H1 (cell line): Measurements from ENCODE around the gene WDR12. TPM values are rescaled to one million over a fixed set of nuclear protein-coding genes. Genes with fewer than 3 reads are reported as not detected.

Experiments used
- ATF2 ChIP-seq: IDR thresholded peaks from 2 replicates; pipeline ENCODE4 v1.6.1; 2012; ENCODE audit warnings: low read length, inconsistent platforms
- BRCA1 ChIP-seq: IDR thresholded peaks from 2 replicates; pipeline ENCODE4 v1.6.1; 2012; ENCODE audit warnings: low read depth, low read length, improper control_type of control experiment
- CEBPB ChIP-seq: IDR thresholded peaks from 2 replicates; pipeline ENCODE4 v1.6.1; 2012; ENCODE audit warnings: low read depth, low read length
- HDAC2 ChIP-seq, 2 experiments: fragments of 300-600 bp in 1 of 2; sonication (generic) in 1 of 2; IDR thresholded peaks; 2 replicates each; pipeline ENCODE4 v1.6.1; 2011 to 2012; ENCODE audit warnings: low read depth in 2 of 2, low read length in 2 of 2, mild to moderate bottlenecking in 2 of 2, moderate library complexity in 2 of 2, borderline replicate concordance in 1 of 2, inconsistent platforms in 1 of 2
- MAX ChIP-seq: IDR thresholded peaks from 2 replicates; pipeline ENCODE4 v1.6.1; 2012; ENCODE audit warnings: inconsistent platforms
- RBBP5 ChIP-seq: IDR thresholded peaks from 2 replicates; pipeline ENCODE4 v1.7.1; 2012; ENCODE audit warnings: low read depth, mild to moderate bottlenecking, inconsistent platforms, low read length, moderate library complexity, borderline replicate concordance
- polyA plus RNA-seq, 7 experiments: library from polyadenylated mRNA; depleted of rRNA in 3 of 7; stranded (reverse) in 5 of 7; unstranded in 2 of 7; fragments of >200 nt in 5 of 7; fragments of 200-250 nt in 2 of 7; gene quantifications; 1 replicate in 5 of 7; 2 replicates in 1 of 7; 4 replicates in 1 of 7; pipeline versions ENCODE4 v1.2.1 to v1.2.3, GENCODE V29; 2011 to 2013; ENCODE audit warnings: missing spikeins in 2 of 7, mixed read lengths in 2 of 7
- total RNA-seq: library from RNA; stranded (reverse); fragmentation: NEBNext Ultra II Directional; extraction: Animal tissue kit (Norgen Biotek cat#: 25700); gene quantifications from 2 replicates; pipeline ENCODE4 v1.2.1, GENCODE V29; 2021
- TF ChIP-seq, protein P1 (sequence below), 3 experiments: IDR thresholded peaks; 1 replicate in 2 of 3; 2 replicates in 1 of 3; pipeline versions ENCODE4 v1.5.1 to v1.6.1; 2011; ENCODE audit warnings: low read length in 3 of 3, mild to moderate bottlenecking in 3 of 3, inconsistent platforms in 2 of 3, low read depth in 1 of 3, moderate library complexity in 1 of 3; ENCODE audit not compliant: insufficient read depth in 1 of 3; ENCODE audit errors: control extremely low read depth in 1 of 3

Gene WDR12
- total and polyA plus RNA-seq, 2 of the 8 experiments (the other 6 are each of a cell fraction or from before 2014, with no cell fraction given): 25.0 to 183 TPM

- TF ChIP-seq, protein P1, sequence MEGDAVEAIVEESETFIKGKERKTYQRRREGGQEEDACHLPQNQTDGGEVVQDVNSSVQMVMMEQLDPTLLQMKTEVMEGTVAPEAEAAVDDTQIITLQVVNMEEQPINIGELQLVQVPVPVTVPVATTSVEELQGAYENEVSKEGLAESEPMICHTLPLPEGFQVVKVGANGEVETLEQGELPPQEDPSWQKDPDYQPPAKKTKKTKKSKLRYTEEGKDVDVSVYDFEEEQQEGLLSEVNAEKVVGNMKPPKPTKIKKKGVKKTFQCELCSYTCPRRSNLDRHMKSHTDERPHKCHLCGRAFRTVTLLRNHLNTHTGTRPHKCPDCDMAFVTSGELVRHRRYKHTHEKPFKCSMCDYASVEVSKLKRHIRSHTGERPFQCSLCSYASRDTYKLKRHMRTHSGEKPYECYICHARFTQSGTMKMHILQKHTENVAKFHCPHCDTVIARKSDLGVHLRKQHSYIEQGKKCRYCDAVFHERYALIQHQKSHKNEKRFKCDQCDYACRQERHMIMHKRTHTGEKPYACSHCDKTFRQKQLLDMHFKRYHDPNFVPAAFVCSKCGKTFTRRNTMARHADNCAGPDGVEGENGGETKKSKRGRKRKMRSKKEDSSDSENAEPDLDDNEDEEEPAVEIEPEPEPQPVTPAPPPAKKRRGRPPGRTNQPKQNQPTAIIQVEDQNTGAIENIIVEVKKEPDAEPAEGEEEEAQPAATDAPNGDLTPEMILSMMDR (IDR thresholded peaks at IDR 0.05; ENCODE audit: control extremely low read depth in 1 of 3, insufficient read depth in 1 of 3, low read depth in 1 of 3, low read length in 3 of 3): no peak
- TF ChIP-seq MAX (no peak), ATF2 (no peak), RBBP5 (no peak), CEBPB (no peak), HDAC2 (IDR thresholded peaks at IDR 0.05; ENCODE audit: borderline replicate concordance in 1 of 2, low read depth in 2 of 2, low read length in 2 of 2) (no peak), BRCA1 (no peak)
These were observed 27.3 kb downstream of the WDR12 start (continued) for GRCh38 chr2:202883987-202884675.
